SHP77 (cell line): ENCODE results near the gene TOMT.
"Not testable (repeated sequence)": the region's sequence is repeated elsewhere in the genome, so short reads cannot be mapped to it uniquely, and the experiment has no call there.

Experiments
- DNase-seq, 2 experiments: peaks; one replicate each; lab custom pipeline; 2025; lab: John Stamatoyannopoulos, UW

The TOMT gene

DNA sequence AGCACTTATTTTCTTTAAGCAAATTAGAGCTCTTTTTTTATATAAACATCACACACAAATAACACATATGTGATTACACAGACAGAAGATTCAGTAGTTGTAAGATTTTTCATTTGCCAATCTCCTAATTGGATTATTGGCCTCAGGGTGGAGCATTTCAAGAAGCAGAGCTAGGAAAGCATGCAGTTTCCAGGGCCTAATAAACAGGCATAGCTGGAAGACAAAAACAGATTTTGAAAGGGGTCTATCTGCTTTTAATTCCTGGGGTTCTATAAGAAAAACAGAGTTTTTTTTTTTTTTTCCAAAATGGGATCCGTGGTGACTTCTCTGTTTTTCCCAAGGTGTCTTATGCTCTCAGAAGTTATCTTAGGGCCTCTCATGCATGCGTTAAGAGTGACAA is 22.2 kb downstream of the TOMT start:
- no peak for DNase-seq

- no peak for DNase-seq
Observed at GRCh38 chr11:72129381-72129780, 23.7 kb downstream of the TOMT start.

GRCh38 chr11:72132646-72133045 is 26.9 kb downstream of the TOMT start:
- DNase-seq = no peak

DNA sequence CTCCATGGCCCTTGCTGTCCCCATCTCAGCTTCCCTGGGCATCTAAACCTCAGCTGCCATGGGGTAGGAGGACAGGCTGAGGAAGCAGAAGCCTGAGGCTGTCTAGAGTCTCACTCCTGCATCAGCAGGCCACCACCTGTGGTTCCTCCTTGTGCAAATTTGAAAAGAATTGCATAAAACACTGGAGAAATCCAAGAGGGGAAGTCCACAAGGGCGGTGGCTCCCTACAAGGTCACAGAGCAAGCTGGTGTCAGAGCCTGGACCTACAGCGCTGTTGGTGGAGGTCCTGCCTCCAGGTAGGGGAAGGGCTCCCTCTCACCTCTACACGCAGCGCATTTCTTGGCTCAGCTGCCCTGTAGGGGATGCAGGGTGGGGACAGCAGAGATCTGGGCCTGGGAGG is 29.7 kb downstream of the TOMT start, which contains the start of gene FOLR3:
FOLR3 (plus strand) TSS at position 253 of the 400 bp plus-strand sequence. CDS start 228 bp downstream, outside the sequence.
- DNase-seq = not testable (repeated sequence)

GRCh38 chr11:72135891-72136683 is 30.4 kb downstream of the TOMT start:
- DNase-seq = no peak

GRCh38 chr11:72136684-72137262 is 31.0 kb downstream of the TOMT start:
- DNase-seq = no peak

- no peak for DNase-seq
Observed at GRCh38 chr11:72138821-72139390, 33.2 kb downstream of the TOMT start.

- DNase-seq = no peak
Observed at GRCh38 chr11:72139500-72139899, 33.8 kb downstream of the TOMT start.

- no peak for DNase-seq
Observed at GRCh38 chr11:72140661-72141060, 34.9 kb downstream of the TOMT start.

- no peak for DNase-seq
Observed at GRCh38 chr11:72141066-72141465, 35.3 kb downstream of the TOMT start.

DNA sequence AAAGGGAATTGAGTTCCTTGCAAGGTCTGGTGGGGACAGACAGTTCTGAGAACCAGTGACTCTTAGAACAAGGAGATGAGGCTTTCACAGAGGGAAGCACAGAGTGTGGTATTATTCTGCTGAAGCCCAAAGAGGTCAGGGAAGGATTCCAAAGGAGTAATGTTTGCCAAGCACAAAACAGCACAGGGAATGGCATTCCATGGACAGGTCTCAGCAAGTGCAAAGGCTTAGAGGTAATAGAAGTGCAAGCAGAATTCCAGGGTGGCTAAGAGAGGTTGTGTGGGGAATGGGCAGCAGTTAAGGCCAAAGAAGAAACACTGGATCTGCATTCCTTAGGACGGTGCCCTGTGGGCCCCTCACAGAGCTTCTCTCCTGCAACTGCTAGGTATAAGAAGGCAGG is 36.4 kb downstream of the TOMT start:
- not testable (repeated sequence) for DNase-seq

DNA sequence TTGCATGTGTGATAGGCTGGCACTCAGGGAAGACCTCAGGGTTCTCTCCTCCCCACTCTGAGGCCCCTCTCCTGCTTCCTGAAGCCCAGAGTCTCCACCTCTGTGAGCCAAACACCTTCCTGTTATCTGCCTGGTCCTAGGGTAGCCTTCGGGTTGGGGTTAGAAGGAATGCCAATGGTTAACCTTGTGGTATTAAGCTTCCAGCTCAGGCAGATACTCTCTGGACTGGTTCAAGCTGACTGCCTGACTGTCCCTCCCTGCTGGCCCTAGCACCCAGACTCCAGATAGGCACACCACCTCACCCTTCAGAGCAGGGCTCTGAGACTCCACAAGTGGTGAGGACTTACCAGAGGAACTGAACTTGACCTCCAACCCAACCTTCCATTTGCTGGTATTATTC is 36.8 kb downstream of the TOMT start:
- DNase-seq = not testable (repeated sequence)

GRCh38 chr11:72144807-72145565 is 39.3 kb downstream of the TOMT start:
- DNase-seq = no peak

DNA sequence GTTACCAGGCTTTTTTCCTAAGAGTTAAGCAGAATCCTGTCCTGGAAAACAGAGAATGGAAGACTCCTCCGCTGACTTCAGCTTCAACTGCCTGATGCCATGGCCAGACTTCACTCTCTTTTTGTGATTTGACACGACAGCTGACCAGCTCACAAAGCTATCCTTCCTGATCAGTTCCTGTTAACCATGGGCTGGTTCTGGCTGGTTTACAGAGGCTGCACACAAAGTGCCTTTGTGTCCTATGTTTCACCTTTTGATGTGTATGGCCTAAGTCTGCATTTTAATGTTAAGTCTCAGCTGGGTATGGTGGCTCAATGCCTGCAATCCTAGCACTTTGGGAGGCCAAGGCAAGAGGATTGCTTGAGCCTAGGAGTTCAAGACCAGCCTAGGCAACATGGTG is 40.9 kb downstream of the TOMT start:
- DNase-seq = no peak

GRCh38 chr11:72150882-72151281 is 45.2 kb downstream of the TOMT start:
- no peak for DNase-seq

GRCh38 chr11:72153874-72154273 is 48.1 kb downstream of the TOMT start:
- DNase-seq = not testable (repeated sequence)

DNA sequence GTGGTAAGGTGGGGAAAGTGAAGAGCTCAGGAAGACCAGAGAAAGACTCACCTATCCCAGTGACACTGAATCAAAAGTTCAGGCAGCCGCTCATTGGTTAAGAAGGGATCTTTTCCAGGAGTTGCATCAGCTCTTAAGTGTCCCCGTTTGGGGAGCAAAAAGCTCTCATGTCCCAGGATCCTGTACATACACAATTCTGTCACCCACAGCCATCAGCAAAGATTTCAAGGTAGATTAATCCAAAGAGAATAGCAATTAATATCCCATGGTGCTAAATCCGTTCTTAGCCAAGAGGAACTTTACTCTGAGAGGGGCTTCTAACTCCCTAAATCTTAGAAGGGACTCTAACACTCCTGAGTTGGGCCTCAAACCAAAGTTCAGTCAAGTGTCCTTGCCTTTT is 49.1 kb downstream of the TOMT start:
- no peak for DNase-seq

DNA sequence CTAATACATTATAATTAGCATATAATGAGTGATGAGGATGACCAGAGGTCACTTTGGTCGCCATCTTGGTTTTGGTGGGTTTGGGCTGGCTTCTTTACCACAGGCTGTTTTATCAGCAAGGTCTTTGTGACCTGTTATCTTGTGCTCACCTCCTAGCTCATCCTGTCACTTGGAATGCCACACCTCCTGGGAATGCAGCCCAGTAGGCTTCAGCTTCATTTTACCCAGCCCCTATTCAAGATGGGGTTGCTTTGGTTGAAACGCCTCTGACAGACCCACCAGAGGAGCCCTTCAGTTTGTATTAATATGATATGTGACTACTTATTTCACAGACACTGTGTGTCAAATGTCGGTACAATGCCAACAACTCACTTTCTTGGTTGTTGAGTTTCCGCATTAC is 50.0 kb downstream of the TOMT start:
- no peak for DNase-seq

DNA sequence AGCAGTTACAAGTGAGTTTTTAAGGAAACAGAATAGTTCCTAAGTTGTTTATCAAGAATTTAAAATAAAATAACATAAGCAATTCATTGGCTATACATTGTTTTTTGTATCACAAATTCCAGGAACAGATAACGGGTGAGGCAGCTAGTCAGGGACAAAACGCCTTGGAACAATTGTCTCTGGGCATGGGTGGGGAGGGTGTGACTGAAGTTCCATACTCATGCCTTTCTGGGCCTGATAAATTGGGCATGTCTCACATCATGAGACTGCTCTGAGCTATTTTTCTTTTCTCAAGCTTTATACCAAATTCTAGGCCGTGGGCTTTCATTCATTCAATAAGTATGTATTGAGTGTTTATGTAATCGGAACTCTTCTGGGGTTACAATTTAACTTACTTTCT is 51.4 kb downstream of the TOMT start:
- DNase-seq = no peak
